Effector CD4-positive, alpha-beta T cell (primary cell): ENCODE data around the gene LONP1.
A peak's percentile ranks its signal among the peaks of the same experiment; 100 is the strongest.
"Not testable (repeated sequence)": the region's sequence is repeated elsewhere in the genome, so short reads cannot be mapped to it uniquely, and the experiment has no call there.

Experiments used
- DNase-seq: peaks from one replicate; pipeline ENCODE4 v3.0.0-alpha.2; 2020
- total RNA-seq: gene quantifications from one replicate; lab custom pipeline; 2026; lab: John Stamatoyannopoulos, UW

The LONP1 gene, protein sequence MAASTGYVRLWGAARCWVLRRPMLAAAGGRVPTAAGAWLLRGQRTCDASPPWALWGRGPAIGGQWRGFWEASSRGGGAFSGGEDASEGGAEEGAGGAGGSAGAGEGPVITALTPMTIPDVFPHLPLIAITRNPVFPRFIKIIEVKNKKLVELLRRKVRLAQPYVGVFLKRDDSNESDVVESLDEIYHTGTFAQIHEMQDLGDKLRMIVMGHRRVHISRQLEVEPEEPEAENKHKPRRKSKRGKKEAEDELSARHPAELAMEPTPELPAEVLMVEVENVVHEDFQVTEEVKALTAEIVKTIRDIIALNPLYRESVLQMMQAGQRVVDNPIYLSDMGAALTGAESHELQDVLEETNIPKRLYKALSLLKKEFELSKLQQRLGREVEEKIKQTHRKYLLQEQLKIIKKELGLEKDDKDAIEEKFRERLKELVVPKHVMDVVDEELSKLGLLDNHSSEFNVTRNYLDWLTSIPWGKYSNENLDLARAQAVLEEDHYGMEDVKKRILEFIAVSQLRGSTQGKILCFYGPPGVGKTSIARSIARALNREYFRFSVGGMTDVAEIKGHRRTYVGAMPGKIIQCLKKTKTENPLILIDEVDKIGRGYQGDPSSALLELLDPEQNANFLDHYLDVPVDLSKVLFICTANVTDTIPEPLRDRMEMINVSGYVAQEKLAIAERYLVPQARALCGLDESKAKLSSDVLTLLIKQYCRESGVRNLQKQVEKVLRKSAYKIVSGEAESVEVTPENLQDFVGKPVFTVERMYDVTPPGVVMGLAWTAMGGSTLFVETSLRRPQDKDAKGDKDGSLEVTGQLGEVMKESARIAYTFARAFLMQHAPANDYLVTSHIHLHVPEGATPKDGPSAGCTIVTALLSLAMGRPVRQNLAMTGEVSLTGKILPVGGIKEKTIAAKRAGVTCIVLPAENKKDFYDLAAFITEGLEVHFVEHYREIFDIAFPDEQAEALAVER
- 108 reads per million, percentile 84 among the genes with 10 or more reads in this experiment for total RNA-seq

DNA sequence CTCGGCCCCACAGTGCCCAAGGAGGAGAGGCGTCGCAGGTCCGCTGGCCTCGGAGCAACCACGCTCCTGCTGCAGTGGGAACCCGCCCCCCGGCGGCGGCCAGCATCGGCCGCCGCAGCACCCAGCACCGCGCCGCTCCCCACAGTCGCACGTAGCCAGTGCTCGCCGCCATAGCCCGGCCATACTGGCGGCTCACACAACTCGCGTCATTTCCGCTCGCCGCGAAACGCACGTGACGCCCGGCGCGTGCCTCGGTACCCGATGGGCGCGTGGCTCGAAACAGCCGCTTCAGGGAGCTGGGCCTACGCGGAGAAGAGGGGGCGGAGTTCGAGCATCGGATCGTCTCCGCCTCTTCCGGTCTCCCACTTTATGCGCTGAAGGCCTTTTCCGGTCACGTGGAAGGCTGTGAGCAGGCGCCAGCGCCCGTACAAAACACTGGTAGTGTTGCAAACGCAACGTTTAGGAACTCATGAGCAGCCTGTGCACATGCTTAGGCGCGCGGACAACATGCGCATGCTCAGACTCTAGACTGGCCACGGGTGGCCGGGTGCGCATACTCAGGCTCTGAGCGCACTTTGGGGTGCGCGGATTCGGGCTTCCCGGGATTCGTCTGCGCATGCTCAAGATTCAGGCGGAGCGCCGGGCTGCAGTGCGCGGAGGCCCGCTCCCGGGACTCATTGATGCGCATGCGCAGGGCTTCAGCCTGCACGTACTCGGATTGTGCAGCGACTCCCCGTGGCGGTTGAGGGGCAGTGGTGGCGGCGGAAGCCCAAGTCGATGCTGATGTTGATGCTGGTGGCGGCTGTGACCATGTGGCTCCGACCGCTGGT is at the start of gene LONP1, which contains the start of gene CATSPERD:
LONP1 (minus strand) TSS at position 186 of the 830 bp plus-strand sequence; CDS start at position 172, 14 bp downstream.
CATSPERD (plus strand) TSS at position 677 of the 830 bp plus-strand sequence; CDS start at position 778, 101 bp downstream.
- peak; percentile 97 for DNase-seq

DNA sequence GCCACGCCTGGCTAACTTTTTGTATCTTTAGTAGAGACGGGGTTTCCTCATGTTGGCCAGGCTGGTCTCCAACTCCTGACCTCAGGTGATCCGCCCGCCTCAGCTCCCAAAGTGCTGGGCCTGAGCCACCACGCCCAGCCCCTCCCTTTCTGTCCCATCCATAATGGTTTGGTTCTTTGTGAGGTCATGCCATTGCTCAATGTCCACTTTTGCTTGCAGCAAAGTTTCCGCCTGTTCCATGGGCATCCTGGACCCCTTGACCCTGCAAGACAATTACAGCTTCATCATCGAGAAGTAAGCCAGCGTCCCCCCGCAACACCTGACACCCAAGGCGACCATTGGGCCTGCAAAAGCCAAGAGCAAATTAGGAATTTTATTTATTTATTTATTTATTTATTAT is 48.0 kb upstream of the LONP1 start:
- DNase-seq: no peak

DNA sequence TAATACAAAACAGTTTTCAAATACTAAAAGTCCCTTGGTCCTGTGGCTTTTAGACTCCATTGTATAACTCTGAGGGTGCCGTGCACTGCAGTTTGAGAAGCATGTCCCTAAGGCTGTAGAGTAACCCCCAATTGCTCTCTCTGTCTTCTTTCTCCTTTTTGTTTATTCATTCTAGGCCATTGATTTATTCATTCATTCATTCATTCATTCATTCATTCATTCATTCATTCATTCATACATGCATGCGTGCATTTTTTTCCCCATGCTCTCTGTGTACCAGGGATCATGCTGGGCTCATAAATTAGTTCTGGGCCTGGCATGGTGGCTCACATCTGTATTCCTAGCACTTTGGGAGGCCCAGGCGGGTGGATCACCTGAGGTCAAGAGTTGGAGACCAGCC is 45.3 kb upstream of the LONP1 start:
- DNase-seq: no peak

DNA sequence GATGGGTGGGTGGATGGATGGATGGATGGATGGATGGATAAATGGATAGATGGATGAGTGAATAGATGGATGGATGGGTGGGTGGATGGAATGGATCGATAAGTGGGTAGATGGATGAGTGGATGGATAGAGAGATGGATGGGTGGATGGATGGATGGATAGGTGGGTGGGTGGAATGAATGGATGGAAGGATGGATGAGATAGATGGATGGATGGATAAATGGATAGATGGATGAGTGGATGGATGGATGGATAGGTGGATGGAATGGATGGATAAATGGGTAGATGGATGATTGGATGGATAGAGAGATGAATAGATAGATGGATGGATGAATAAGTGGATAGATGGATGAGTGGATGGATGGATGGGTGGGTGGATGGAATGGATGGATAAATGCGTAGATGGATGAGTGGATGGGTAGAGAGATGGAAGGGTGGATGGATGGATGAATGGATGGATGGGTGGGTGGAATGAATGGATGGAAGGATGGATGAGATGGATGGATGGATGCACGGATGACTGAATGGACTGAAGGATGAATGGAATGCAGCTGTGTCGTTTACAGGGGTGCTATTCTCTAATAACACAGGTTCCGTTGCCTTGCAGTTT is 42.8 kb upstream of the LONP1 start:
- DNase-seq: no peak

DNA sequence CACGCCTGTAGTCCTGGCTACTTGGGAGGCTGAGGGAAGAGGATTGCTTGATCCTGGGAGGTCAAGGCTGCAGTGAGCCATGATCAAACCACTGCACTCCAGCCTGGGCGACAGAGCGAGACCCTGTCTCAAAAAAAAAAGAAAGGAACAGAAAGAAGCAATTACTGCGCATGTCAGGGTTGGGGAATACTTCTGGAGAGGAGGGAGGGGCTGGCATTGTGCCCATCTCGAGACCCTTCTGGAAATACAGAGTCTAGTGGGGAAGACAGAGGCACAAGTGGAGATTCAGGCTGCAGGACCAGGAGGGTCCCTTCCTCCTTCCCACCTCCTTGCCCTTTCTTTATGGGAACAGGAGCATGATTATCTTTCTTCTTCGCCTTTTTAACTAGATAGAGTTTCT is 33.8 kb upstream of the LONP1 start:
- no peak for DNase-seq

DNA sequence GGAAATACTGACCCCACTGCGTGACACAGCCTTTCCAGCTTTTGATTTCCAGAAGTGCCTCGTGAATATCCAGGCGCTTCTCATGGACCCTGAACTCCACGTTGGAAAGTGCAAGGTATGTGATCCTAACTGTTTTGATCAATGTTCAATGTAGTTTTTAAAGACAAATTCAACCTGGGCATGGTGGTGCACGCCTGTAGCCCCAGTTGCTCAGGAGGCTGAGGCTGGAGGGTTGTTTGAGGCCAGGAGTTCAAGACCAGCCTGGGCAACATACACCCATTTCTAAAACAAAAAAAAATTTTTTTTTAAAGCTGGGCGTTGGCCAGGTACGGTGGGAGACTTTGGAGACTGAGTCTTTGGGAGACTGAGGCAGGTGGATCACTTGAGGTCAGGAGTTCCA is 31.8 kb upstream of the LONP1 start:
- no peak for DNase-seq

DNA sequence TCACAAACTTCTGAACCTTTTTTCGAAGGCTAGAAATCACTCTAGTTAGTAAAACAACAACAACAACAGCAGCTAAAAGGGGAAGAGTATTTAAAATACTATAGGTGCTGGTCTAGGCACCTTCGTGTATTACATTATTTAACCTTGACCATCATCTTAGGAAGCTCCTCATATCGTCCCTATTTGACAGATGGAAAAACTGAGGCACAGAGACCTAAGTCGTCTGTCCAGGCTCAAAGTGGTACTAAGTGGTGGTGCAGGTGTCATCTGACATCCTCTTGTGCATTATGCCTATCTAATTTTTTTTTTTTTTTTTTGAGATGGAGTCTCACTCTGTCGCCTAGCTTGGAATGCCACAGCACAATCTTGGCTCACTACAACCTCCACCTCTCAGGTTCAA is 29.6 kb upstream of the LONP1 start:
- DNase-seq: no peak

DNA sequence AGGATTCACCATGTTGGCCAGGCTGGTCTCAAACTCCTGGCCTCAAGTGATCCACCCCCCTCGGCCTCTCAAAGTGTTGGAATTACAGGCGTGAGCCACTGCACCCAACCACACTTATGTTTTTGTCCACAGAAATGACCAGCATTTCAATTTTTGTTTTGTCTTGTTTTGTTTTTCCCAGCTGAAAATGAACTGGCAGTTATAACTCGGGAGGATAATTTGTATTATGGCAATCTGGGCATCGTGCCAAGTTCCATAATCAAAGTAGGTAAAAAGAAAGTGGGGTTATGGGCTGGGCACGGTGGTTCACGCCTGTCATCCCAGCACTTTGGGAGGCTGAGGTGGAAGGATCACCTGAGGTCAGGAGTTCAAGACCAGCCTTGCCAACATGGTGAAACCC is 29.0 kb upstream of the LONP1 start:
- DNase-seq: not testable (repeated sequence)

DNA sequence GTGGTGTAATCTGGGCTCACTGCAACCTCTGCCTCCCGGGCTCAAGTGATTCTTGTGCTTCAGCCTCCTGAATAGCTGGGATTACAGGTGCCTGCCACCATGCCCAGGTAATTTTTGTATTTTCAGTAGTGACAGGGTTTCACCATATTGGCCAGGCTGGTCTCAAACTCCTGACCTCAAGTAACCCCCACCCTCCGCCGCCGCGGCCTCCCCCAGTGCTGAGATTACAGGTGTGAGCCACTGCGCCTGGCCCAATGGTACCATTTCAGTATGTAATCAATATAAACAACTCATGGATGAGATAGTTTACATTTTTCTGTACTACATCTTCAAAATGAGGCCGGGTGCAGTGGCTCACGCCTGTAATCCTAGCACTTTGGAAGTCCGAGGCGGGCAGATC is 25.1 kb upstream of the LONP1 start:
- DNase-seq: not testable (repeated sequence)

DNA sequence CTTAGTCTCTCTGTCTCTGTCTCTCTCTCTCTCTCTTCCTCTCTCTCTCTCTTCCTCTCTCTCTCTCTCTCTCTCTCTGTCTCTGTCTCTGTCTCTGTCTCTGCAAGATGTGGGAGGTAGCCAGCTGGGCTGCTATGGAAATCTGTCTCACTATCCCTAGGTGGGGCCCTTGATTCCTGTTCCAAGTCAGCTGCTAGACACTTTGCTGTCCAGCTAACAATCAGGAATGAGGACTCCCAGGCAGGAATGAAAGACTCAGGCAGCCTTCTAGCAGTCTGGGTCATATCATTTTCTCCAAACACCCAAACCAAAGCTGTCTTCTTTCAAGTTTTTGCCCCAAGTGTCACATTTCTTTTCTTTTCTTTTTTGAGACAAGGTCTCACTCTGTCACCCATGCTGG is 23.7 kb upstream of the LONP1 start:
- DNase-seq: no peak

DNA sequence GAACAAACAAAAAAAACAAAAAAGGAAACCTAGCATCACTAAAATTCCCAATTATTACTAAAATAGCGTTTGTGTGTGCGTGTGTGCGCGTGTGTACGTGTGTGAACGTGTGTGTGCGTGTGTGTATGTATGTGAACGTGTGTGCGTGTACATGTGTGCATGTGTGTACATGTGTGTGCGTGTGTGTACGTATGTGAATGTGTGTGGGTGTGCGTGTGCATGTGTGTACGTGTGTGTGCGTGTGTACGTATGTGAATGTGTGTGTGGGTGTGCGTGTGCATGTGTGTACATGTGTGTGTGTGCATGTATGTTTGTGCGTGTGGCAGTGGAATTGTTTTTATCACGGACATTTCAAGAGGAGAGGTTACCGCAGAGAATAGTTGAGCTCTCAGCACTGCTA is 22.1 kb upstream of the LONP1 start:
- no peak for DNase-seq

DNA sequence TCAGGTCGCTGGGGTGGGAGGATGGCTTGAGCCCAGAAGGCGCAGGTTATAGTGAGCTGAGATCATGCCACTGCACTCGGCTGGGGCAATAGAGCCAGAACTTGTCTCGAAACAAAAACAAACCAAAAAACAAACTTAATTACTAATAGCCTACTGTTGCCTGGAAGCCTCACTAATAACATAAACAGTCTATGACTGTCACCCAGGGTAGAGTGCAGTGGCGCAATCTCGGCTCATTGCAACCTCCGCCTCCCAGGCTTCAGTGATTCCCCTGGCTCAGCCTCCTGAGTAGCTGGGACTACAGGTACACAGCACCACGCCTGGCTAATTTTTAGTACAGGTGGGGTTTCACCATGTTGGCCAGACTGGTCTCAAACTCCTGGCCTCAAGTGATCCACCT is 18.5 kb upstream of the LONP1 start:
- DNase-seq: no peak

DNA sequence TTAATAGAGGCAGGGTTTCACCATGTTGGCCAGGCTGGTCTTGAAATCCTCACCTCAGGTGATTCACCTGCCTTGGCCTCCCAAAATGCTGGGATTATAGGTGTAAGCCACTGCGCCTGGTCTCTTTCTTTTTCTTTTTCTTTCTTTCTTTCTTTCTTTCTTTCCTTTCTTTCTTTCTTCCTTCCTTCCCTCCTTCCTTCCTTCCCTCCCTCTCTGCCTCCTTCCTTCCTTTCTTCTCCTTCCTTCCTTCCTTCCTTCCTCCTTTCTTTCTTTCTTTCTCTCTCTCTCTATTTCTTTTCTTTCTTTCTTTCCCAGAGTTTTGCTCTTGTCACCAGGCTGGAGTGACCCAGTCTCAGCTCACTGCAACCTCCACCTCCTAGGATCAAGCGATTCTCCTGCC is 13.2 kb upstream of the LONP1 start:
- not testable (repeated sequence) for DNase-seq

DNA sequence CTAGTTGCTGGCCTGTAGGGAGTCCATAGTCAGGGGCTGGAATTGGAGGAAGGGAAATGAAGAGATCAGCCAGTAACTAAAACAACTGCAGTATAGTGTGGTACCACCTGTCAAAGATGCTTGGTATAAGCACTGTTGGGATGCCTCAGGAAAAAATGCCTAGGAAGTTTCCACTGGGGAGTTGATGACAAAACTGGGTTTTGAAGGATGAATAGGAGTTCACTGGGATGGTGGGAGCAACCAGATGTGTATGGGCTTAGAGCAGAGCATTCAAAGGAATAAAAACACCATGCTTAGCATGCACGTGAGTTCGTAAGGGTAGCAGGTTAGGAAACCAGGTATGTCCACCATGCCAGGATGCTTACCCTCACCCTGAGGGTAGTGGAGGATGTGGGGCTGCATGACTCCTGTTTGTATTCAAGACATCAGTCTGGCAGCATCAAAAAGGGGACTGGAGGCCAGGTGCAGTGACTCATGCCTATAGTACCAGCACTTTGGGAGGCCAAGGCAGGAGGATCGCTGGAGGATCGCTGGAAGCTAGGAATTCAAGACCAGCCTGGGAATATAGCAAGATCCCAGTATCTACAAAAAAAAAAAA is 7.6 kb upstream of the LONP1 start:
- DNase-seq: no peak

DNA sequence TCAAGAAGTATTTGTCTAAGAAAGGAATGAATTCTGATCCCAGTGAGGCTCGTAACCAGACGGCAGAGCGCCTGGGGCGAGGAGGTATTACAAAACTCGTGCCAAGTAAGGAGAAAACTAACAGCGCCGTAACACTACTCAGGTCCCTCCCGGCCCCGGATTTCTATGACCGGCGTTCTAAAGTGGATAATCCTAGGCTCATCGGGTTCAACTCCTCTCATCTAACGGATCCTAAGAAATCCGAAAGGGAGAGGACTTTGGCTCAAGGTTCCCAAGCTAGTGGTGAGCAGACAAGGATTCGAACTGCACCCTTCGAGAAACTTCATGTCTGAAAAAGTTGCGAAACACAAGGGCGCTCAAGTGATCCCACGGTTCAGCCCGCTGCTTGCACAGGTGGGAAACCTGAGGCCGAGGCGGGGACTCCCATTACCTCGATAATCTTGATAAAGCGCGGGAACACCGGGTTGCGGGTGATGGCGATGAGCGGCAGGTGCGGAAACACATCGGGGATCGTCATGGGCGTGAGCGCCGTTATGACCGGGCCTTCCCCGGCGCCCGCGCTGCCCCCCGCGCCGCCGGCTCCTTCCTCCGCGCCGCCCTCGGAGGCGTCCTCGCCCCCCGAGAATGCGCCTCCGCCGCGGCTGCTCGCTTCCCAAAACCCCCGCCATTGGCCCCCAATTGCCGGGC is 529 bp downstream of the LONP1 start:
- DNase-seq: peak; percentile 37

DNA sequence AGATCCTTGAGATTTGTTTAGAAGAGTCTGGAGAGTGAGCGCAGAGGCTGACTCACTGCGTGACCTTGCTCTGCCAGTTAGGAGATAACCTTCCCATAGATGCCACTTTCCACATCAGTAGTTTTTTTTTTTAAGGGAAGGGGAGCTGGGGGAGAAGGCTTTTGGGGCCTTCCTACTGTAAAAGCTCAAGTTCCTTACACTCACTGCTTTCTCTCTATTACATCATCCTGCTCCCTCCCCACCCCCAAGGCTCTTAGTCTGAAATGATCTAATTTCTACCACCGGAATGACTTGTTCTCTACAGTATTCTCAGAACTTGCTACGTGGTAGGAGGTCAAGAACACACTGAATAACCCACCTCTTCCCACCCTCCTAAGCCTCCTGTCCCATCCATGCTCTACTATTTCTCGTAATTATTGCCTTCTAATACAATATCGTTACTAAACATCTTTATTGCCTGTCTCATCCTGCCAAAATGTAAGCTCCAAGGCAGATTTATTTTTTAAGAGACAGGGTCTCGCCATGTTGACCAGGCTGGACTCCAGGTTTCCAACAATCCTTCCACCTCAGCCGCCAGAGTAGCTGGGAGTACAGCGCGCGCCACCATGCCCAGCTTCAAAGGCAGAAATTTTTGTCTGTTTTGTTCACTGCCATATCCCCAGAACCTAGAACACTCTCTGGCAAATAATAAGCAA is 1.2 kb downstream of the LONP1 start:
- DNase-seq: no peak

DNA sequence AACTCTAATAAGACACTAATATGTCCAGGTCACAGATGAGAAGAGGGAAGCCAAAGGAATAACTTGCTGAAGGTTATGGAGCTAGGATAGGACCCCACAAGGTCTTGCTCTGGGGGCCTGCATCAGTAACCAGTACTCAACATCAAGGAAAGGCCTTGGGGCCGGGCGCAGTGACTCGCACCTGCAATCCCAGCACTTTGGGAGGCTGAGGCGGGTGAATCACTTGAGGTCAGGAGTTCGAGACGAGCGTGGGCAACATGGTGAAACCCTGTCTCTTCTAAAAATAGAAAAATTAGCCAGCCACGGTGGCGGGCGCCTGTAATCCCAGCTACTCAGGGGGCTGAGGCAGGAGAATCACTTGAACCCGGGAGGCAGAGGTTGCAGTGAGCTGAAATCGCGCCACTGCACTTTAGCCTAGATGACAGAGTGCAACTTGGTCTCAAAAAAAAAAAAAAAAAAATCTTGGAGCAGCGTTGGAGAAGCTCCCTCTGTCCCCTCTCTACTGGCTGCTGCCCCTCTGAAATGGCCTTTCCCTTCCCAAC is 1.8 kb downstream of the LONP1 start:
- DNase-seq: no peak

DNA sequence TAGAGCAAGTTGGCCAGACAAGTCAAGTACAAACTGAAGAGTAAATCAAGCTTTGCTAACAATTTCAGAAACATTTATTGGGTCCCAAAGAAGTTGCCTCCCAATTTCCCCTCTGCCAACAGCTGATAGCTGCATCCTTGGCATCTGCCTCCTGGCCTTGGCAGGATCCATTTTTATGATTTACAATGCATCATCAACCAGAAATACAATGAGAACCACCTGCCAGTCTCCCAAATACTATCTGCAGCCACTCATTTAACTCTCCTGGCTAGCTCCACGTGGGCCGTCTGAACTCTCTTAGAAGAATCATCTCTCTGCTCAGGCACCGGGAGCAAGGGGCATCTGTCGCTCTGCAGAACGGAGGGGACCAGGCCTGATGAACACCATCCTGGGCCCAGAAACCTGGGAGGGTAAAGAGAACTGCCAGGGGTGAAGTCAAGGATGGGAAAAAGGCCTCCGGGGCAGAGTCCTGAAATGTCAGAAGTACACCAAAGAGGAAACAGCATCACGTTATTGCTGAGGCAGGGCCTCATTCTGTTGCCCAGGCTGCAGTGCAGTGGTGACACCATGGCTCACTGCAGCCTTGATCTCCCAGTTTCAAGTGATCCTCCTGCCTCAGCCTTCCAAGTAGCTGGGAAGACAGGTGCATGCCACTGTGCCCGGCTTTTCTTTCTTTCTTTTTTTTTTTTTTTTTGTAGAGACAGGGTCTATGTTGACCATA is 2.6 kb downstream of the LONP1 start:
- DNase-seq: no peak

DNA sequence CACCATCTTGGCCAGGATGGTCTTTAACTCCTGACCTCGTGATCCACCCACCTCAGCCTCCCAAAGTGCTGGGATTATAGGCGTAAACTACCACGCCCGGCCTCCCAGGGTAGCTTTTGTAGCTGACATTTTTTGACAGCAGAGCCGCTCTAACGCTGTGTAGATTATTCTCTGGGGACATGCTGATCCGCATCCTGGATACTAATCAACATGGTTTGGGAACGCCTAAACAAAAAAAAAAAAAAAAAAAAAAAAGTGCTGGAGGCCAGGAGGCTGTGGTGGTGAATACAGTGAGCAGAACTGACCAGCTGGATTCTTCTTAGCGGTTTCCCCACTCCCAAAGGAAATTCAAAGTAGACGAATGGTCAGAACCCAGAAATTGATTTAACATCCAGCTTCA is 5.1 kb downstream of the LONP1 start:
- DNase-seq: no peak
